T-helper 17 cell (primary cell): ENCODE measurements around the gene CDH22. TPM values are rescaled to one million over a fixed set of nuclear protein-coding genes. Genes with fewer than 3 reads are reported as not detected.

Source experiments
- ATAC-seq: fragments of 150-1000 bp; cut with Tn5 transposase; 2 replicates; pipeline ENCODE4 v1.10.0; 2021; ENCODE audit warnings: mild to moderate bottlenecking, moderate library complexity
- DNase-seq, 3 donors: peaks; one replicate each; pipeline versions ENCODE4 v3.0.0 to v3.0.0-alpha.2; 2020 to 2021
- H3K9me3 ChIP-seq: one replicate; pipeline ENCODE4 v1.7.0; 2013; ENCODE audit warnings: low read length, mild to moderate bottlenecking; ENCODE audit not compliant: control insufficient read depth, poor library complexity, severe bottlenecking
- H3K27ac Mint-ChIP-seq: one replicate; pipeline ENCODE4 v1.8.0; 2022; ENCODE audit warnings: mild to moderate bottlenecking, moderate library complexity, mixed read lengths
- H3K27me3 Mint-ChIP-seq: one replicate; pipeline ENCODE4 v1.8.0; 2022; ENCODE audit warnings: mixed read lengths
- H3K36me3 Mint-ChIP-seq: one replicate; pipeline ENCODE4 v1.8.0; 2022; ENCODE audit warnings: low read depth, mixed read lengths
- H3K4me1 Mint-ChIP-seq: one replicate; pipeline ENCODE4 v1.8.0; 2022; ENCODE audit warnings: mild to moderate bottlenecking, mixed read lengths
- H3K4me3 Mint-ChIP-seq: one replicate; pipeline ENCODE4 v1.8.0; 2022; ENCODE audit warnings: mild to moderate bottlenecking, moderate library complexity, mixed read lengths
- total RNA-seq, 4 donors: library from RNA in 2 of 4; stranded (reverse) in 2 of 4; gene quantifications; one replicate each; pipeline ENCODE4 v1.2.3 and lab custom pipeline; 2022 to 2026

Gene CDH22
- total RNA-seq, 2 donors from 2014 or later: not detected

- H3K9me3 ChIP-seq: no peaks in the 10 kb centered on the region
- Mint-ChIP-seq H3K27me3 (no peaks in the 10 kb centered on the region), H3K4me1 (peaks cover 24% of the 10 kb centered on the region), H3K27ac (peak overlapping the region; percentile 83), H3K4me3 (no peak overlapping the region), H3K36me3 (no peaks in the 10 kb centered on the region)
- DNase-seq (no peak), ATAC-seq (no peak)
These were observed 42.1 kb upstream of the CDH22 start for GRCh38 chr20:46350201-46350985.

DNA sequence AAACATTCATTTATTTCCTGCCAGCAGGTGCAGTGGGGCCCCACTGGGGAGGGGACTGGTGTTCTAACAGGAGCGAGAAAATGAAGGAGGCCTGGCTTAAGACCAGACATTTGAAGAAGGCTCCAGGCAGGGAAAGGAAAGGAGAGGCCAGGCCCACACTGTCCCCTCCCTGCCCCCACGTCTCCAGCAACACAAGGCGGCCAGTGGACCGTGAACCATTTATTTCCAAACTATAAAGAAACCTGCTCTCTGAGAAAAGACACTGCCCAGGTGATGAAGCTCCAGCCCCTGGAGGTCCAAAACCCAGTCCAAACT lies 41.4 kb upstream of the CDH22 start:
- no peak overlapping the region for H3K4me3 Mint-ChIP-seq
- H3K36me3 Mint-ChIP-seq: no peaks in the 10 kb centered on the region
- H3K27ac Mint-ChIP-seq: peak overlapping the region; percentile 67
- peaks cover 26% of the 10 kb centered on the region for H3K4me1 Mint-ChIP-seq
- no peaks in the 10 kb centered on the region for H3K27me3 Mint-ChIP-seq
- ATAC-seq: no peak
- DNase-seq: no peak
- no peaks in the 10 kb centered on the region for H3K9me3 ChIP-seq

- Mint-ChIP-seq H3K27me3 (no peaks in the 10 kb centered on the region), H3K4me3 (no peak overlapping the region), H3K27ac (peak overlapping the region; percentile 67), H3K4me1 (peaks cover 26% of the 10 kb centered on the region), H3K36me3 (no peaks in the 10 kb centered on the region)
- DNase-seq (peak; percentile 37 to 47 (median 39)), ATAC-seq (peak; percentile 64)
- H3K9me3 ChIP-seq: no peaks in the 10 kb centered on the region
These were observed 40.9 kb upstream of the CDH22 start for GRCh38 chr20:46349035-46349741.

- no peaks in the 10 kb centered on the region for H3K36me3 Mint-ChIP-seq
- DNase-seq (no peak), ATAC-seq (no peak)
- H3K9me3 ChIP-seq: no peaks in the 10 kb centered on the region
- peak overlapping the region; percentile 67 for H3K27ac Mint-ChIP-seq
- peaks cover 23% of the 10 kb centered on the region for H3K4me1 Mint-ChIP-seq
- H3K27me3 Mint-ChIP-seq: no peaks in the 10 kb centered on the region
- no peak overlapping the region for H3K4me3 Mint-ChIP-seq
These were observed 39.8 kb upstream of the CDH22 start for GRCh38 chr20:46347841-46348803.

DNA sequence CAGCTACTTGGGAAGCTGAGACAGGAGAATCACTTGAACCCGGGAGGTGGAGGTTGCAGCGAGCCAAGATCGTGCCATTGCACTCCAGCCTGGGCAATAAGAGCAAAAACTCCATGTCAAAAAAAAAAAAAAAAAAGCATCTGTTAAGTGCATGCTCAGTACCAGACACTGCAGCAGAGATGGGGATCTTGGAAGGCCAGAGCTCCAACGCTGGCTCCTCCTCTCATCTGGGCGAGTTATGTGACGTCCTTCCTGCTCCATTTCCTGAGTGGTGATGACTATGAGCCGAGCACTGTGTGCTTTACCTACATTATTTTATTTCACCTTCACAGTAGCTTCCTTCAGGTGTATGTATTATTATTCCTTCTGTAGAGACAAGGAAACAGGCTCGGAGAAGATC lies 38.5 kb upstream of the CDH22 start:
- Mint-ChIP-seq H3K27ac (peak overlapping the region; percentile 32), H3K4me3 (no peak overlapping the region), H3K27me3 (peaks cover 7% of the 10 kb centered on the region), H3K4me1 (peaks cover 23% of the 10 kb centered on the region), H3K36me3 (no peaks in the 10 kb centered on the region)
- ATAC-seq: peak; percentile 40
- H3K9me3 ChIP-seq: no peaks in the 10 kb centered on the region
- no peak for DNase-seq

- DNase-seq: no peak
- H3K9me3 ChIP-seq: no peaks in the 10 kb centered on the region
- peak overlapping the region; percentile 3 for H3K27ac Mint-ChIP-seq
- no peak overlapping the region for H3K4me3 Mint-ChIP-seq
- no peaks in the 10 kb centered on the region for H3K36me3 Mint-ChIP-seq
- peaks cover 16% of the 10 kb centered on the region for H3K4me1 Mint-ChIP-seq
- H3K27me3 Mint-ChIP-seq: peaks cover 10% of the 10 kb centered on the region
- ATAC-seq: no peak
These were observed 36.3 kb upstream of the CDH22 start for GRCh38 chr20:46344488-46345162.

GRCh38 chr20:46343975-46344357 lies 35.7 kb upstream of the CDH22 start:
- H3K9me3 ChIP-seq: no peaks in the 10 kb centered on the region
- ATAC-seq (no peak), DNase-seq (no peak)
- Mint-ChIP-seq H3K4me3 (peak overlapping the region; percentile 25), H3K27me3 (peaks cover 17% of the 10 kb centered on the region), H3K27ac (peak overlapping the region; percentile 34), H3K4me1 (peaks cover 15% of the 10 kb centered on the region), H3K36me3 (peaks cover 1% of the 10 kb centered on the region)

- ATAC-seq (peak; percentile 27), DNase-seq (no peak)
- Mint-ChIP-seq H3K36me3 (peaks cover 2% of the 10 kb centered on the region), H3K27me3 (peaks cover 21% of the 10 kb centered on the region), H3K4me3 (peak overlapping the region; percentile 83), H3K4me1 (peaks cover 13% of the 10 kb centered on the region), H3K27ac (peak overlapping the region; percentile 34)
- no peaks in the 10 kb centered on the region for H3K9me3 ChIP-seq
These were observed 35.2 kb upstream of the CDH22 start for GRCh38 chr20:46343348-46343974.

DNA sequence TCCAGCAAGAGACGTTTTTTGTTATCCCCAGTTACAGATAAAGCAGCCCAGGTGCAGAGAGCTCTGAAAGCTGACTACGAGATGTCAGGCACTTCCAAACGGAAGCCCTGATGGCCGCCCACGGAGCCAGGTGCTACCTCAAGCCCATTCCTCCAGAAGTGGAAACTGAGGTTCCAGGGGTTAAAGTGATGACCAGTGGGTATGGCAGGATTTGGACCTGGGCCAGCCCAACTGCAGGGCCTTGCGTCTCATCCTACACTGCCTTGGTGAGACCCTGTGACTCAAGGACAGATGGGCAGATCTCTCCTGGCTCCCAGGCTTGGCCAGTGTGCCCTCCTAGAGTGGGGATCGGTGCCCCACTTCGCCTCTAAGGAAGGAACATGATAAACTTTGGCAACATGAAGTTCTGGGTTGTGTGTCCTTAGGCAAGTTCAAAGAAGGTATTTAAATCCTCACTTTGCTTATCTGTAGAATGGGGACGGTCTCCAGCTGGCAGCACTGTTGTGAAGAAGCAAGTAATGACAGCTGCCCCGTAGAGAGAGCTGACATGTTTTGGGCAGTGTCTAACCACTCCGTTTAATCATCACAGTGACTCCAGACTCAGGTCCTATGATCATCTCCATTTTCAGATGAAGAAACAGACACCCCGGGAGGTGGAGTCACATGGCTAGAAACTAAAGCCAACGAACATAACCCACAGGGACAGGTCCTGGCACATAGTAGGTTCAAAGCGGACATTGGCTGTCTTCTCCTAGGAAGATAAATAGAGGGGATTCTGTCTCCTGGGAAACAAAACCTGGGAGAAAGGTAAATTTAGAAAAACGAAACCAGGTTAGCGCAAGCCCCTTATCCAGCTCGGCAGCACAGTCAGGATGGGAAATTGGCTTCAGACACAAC lies 34.4 kb upstream of the CDH22 start:
- H3K9me3 ChIP-seq: no peaks in the 10 kb centered on the region
- Mint-ChIP-seq H3K4me3 (peak overlapping the region; percentile 83), H3K27me3 (peaks cover 21% of the 10 kb centered on the region), H3K36me3 (peaks cover 2% of the 10 kb centered on the region), H3K4me1 (peaks cover 13% of the 10 kb centered on the region), H3K27ac (peak overlapping the region; percentile 34)
- ATAC-seq: no peak
- DNase-seq: no peak

DNA sequence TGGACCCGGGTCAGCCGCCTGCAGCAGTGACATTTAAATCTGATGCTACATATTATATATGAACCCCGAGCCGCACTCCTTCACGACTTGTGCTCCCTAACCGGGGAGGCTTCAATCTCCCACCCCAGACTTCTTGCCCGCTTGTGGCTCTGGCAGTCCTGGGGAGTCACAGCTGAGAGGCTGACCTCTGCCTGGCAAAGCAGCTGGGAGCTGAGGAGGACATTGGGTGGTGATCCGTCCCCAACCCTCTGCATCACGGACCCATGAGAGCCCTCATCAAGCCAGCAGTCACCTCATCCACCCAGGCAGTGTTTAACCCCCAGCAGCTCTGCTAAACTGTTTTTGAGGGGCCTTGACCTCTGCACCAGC lies 33.7 kb upstream of the CDH22 start:
- ATAC-seq (no peak), DNase-seq (no peak)
- no peak overlapping the region for H3K27ac Mint-ChIP-seq
- peaks cover 2% of the 10 kb centered on the region for H3K36me3 Mint-ChIP-seq
- peaks cover 11% of the 10 kb centered on the region for H3K4me1 Mint-ChIP-seq
- peaks cover 21% of the 10 kb centered on the region for H3K27me3 Mint-ChIP-seq
- no peaks in the 10 kb centered on the region for H3K9me3 ChIP-seq
- H3K4me3 Mint-ChIP-seq: no peak overlapping the region

- ATAC-seq (no peak), DNase-seq (no peak)
- Mint-ChIP-seq H3K4me3 (no peak overlapping the region), H3K27ac (no peak overlapping the region), H3K36me3 (peaks cover 2% of the 10 kb centered on the region), H3K4me1 (peaks cover 11% of the 10 kb centered on the region), H3K27me3 (peaks cover 25% of the 10 kb centered on the region)
- H3K9me3 ChIP-seq: no peaks in the 10 kb centered on the region
These were observed 33.0 kb upstream of the CDH22 start for GRCh38 chr20:46341074-46342009.
